ENCODE measurements around the gene TMC1. TPM values are rescaled to one million over a fixed set of nuclear protein-coding genes. Genes with fewer than 3 reads are reported as not detected.

TMC1 gene
- total RNA-seq, 1 experiment from 2014 or later: 5.5 TPM

GRCh38 chr9:72734631-72735030, 213.2 kb downstream of the TMC1 start:
- H3K27me3 ChIP-seq (ENCODE audit: insufficient read depth, low read depth): no peaks in the 10 kb centered on the region
- no TSS peak for BruUV-seq (replicated peaks)
- H3K79me2 ChIP-seq (ENCODE audit: low read depth): no peaks in the 10 kb centered on the region
- no peak for DNase-seq
- no peaks in the 10 kb centered on the region for H3K9me3 ChIP-seq (ENCODE audit: insufficient read depth, low read depth)
- H3K27ac ChIP-seq: no peak overlapping the region
- no peaks in the 10 kb centered on the region for H3F3A ChIP-seq (ENCODE audit: insufficient read depth, low read depth)
- 0 out of 2 replicates have a peak, but pooled peaks cover 5% of the 10 kb centered on the region for H3K9me2 ChIP-seq (ENCODE audit: insufficient read depth)
- ChIA-PET CTCF (no interaction called here), POLR2A (ENCODE audit: unreplicated experiment) (no interaction called here)
- intact Hi-C loops (cut with micrococcal nuclease; ENCODE audit: unreplicated experiment): no loop called here
- no peak overlapping the region for H3K4me3 ChIP-seq
- H3K36me3 ChIP-seq (ENCODE audit: low read depth): no peaks in the 10 kb centered on the region
- no peaks in the 10 kb centered on the region for H3K4me1 ChIP-seq (replicated peaks; ENCODE audit: insufficient read depth)
- H3K4me2 ChIP-seq: no peak overlapping the region
- no peak overlapping the region for H2AFZ ChIP-seq
- no peaks in the 10 kb centered on the region for H4K20me1 ChIP-seq (ENCODE audit: insufficient read depth)
- TF ChIP-seq EZH2 (IDR thresholded peaks at IDR 0.05; ENCODE audit: low read depth) (no peak), CTCF (conservative IDR thresholded peaks at IDR 0.05) (no peak)

GRCh38 chr9:72743836-72744235, 222.4 kb downstream of the TMC1 start:
- ChIA-PET CTCF (interaction anchor here (0.6 to 0.7 kb wide), 2 partner anchors 456 to 591 kb away, joined by 3 to 4 read pairs; no protein-coding TSS in a partner anchor), POLR2A (ENCODE audit: unreplicated experiment) (no interaction called here)
- intact Hi-C loops (cut with micrococcal nuclease; ENCODE audit: unreplicated experiment): no loop called here
- no peaks in the 10 kb centered on the region for H3K9me3 ChIP-seq (ENCODE audit: insufficient read depth, low read depth)
- no peaks in the 10 kb centered on the region for H4K20me1 ChIP-seq (ENCODE audit: insufficient read depth)
- no peak overlapping the region for H3K4me2 ChIP-seq
- H3K36me3 ChIP-seq (ENCODE audit: low read depth): no peaks in the 10 kb centered on the region
- DNase-seq: no peak
- no peak overlapping the region for H3K27ac ChIP-seq
- H3K4me3 ChIP-seq: no peak overlapping the region
- H3K27me3 ChIP-seq (ENCODE audit: insufficient read depth, low read depth): no peaks in the 10 kb centered on the region
- no peak for TF ChIP-seq EZH2 (IDR thresholded peaks at IDR 0.05; ENCODE audit: low read depth)
- TF ChIP-seq CTCF (conservative IDR thresholded peaks at IDR 0.05): no peak
- BruUV-seq (replicated peaks): no TSS peak
- no peaks in the 10 kb centered on the region for H3F3A ChIP-seq (ENCODE audit: insufficient read depth, low read depth)
- H3K4me1 ChIP-seq (replicated peaks; ENCODE audit: insufficient read depth): no peaks in the 10 kb centered on the region
- no peak overlapping the region for H2AFZ ChIP-seq
- H3K9me2 ChIP-seq (ENCODE audit: insufficient read depth): no peaks in the 10 kb centered on the region
- H3K79me2 ChIP-seq (ENCODE audit: low read depth): no peaks in the 10 kb centered on the region

GRCh38 chr9:72749276-72749675, 227.9 kb downstream of the TMC1 start:
- H3F3A ChIP-seq (ENCODE audit: insufficient read depth, low read depth): no peaks in the 10 kb centered on the region
- ChIA-PET POLR2A (ENCODE audit: unreplicated experiment) (no interaction called here), CTCF (no interaction called here)
- no peaks in the 10 kb centered on the region for H3K4me1 ChIP-seq (replicated peaks; ENCODE audit: insufficient read depth)
- no peak overlapping the region for H2AFZ ChIP-seq
- H3K27me3 ChIP-seq (ENCODE audit: insufficient read depth, low read depth): no peaks in the 10 kb centered on the region
- H3K36me3 ChIP-seq (ENCODE audit: low read depth): no peaks in the 10 kb centered on the region
- H3K9me3 ChIP-seq (ENCODE audit: insufficient read depth, low read depth): no peaks in the 10 kb centered on the region
- H4K20me1 ChIP-seq (ENCODE audit: insufficient read depth): no peaks in the 10 kb centered on the region
- intact Hi-C loops (cut with micrococcal nuclease; ENCODE audit: unreplicated experiment): no loop called here
- BruUV-seq (replicated peaks): no TSS peak
- no peak overlapping the region for H3K4me3 ChIP-seq
- H3K9me2 ChIP-seq (ENCODE audit: insufficient read depth): no peaks in the 10 kb centered on the region
- no peak overlapping the region for H3K4me2 ChIP-seq
- TF ChIP-seq CTCF (conservative IDR thresholded peaks at IDR 0.05): no peak
- TF ChIP-seq EZH2 (IDR thresholded peaks at IDR 0.05; ENCODE audit: low read depth): no peak
- DNase-seq: no peak
- no peaks in the 10 kb centered on the region for H3K79me2 ChIP-seq (ENCODE audit: low read depth)
- H3K27ac ChIP-seq: no peak overlapping the region

Measured in PC-9 (cell line).